ENCODE results near the gene GPR84.

The GPR84 gene

DNA sequence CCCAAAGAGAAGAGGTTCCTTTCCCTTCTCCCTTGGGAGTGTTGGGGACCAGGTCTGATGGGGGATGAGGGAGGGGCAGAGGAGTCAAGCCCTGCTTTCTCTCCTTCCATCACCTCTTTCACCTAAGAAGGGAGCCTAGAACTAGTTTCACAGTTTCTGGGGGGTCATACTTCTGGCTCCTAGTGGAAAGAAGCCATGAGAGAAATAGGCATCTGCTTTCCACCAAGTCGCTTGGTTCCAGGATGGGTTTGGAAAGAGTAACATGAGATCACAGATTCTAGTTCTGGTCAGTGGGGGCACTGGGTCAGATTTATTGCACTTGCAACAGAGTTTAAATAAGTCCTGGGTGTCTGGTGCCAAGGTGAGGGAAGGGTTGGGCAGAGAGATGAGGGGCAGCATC lies 30.7 kb upstream of the GPR84 start:
- H3K79me2 ChIP-seq (ENCODE audit: insufficient read depth, low read length), result no peaks in the 10 kb centered on the region
- H3K9me3 ChIP-seq (ENCODE audit: low read length), result no peaks in the 10 kb centered on the region
- H3F3A ChIP-seq (ENCODE audit: insufficient read depth, low read length), result no peaks in the 10 kb centered on the region
- no peak overlapping the region for H3K9ac ChIP-seq (ENCODE audit: low read length)
- no peaks in the 10 kb centered on the region for H3K27me3 ChIP-seq (ENCODE audit: insufficient read depth, low read length)
- H3K4me3 ChIP-seq (ENCODE audit: low read depth, low read length, poor library complexity, severe bottlenecking), result no peak overlapping the region
- no peak overlapping the region for H2AFZ ChIP-seq (ENCODE audit: low read length)
- H4K20me1 ChIP-seq (ENCODE audit: insufficient read depth, low read length), result no peaks in the 10 kb centered on the region
- peaks cover 4% of the 10 kb centered on the region for H3K4me1 ChIP-seq (ENCODE audit: insufficient read depth, low read length, severe bottlenecking)
- H3K36me3 ChIP-seq (ENCODE audit: insufficient read depth, low read length), result no peaks in the 10 kb centered on the region
- H3K9me2 ChIP-seq (ENCODE audit: low read depth, low read length), result no peaks in the 10 kb centered on the region
- no peak overlapping the region for H3K4me2 ChIP-seq (ENCODE audit: low read length)
- H3K27ac ChIP-seq (ENCODE audit: low read depth, low read length, poor library complexity, severe bottlenecking), result no peak overlapping the region
- TF ChIP-seq, protein P1, sequence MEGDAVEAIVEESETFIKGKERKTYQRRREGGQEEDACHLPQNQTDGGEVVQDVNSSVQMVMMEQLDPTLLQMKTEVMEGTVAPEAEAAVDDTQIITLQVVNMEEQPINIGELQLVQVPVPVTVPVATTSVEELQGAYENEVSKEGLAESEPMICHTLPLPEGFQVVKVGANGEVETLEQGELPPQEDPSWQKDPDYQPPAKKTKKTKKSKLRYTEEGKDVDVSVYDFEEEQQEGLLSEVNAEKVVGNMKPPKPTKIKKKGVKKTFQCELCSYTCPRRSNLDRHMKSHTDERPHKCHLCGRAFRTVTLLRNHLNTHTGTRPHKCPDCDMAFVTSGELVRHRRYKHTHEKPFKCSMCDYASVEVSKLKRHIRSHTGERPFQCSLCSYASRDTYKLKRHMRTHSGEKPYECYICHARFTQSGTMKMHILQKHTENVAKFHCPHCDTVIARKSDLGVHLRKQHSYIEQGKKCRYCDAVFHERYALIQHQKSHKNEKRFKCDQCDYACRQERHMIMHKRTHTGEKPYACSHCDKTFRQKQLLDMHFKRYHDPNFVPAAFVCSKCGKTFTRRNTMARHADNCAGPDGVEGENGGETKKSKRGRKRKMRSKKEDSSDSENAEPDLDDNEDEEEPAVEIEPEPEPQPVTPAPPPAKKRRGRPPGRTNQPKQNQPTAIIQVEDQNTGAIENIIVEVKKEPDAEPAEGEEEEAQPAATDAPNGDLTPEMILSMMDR (IDR thresholded peaks at IDR 0.05; ENCODE audit: low read length), result no peak
- TF ChIP-seq EZH2 (IDR thresholded peaks at IDR 0.05; ENCODE audit: borderline replicate concordance, low read length), result no peak

DNA sequence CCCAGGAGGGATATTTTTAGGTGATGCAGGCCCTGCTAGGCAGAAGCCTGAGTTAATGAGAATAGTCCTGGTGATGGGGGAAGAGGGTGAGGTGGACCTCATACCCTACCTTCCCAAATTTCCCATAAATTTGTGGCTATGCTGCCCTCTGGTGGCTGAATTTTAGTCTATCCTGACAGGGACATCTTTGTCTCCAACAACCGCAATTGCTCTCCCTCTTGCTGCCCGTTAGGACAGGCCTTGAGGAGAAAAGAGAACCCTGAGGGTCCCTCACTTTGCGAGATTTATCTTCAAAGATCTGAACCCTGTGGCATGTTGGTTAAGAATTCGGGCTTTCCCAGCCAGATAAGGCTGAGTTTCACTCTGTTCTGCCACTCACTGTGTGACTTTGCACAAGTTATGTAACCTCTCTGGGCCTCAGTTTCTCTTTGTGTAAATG lies 30.0 kb upstream of the GPR84 start:
- no peak overlapping the region for H3K4me2 ChIP-seq (ENCODE audit: low read length)

DNA sequence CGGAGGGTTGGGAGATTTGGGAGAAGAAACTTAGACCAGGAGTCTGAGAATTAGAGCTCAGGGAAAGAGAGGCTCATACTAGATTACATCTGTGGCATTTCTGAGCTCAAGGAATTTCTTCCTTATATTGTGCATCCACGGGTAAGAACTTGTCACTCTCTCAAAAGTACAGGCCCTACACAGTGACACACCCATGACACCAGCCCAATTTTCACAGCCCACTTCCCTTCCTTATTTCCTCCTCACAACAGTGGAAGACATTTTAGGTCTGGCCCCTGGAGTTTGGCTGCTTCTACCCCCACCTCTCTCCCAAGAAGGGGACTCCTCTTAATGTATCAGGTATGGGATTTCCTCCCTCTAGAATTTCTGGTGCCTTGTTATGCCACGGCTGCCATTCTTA lies 29.5 kb upstream of the GPR84 start:
- Histone ChIP-seq H3F3A (ENCODE audit: insufficient read depth, low read length) (no peaks in the 10 kb centered on the region), H4K20me1 (ENCODE audit: insufficient read depth, low read length) (no peaks in the 10 kb centered on the region), H3K79me2 (ENCODE audit: insufficient read depth, low read length) (no peaks in the 10 kb centered on the region), H3K9me3 (ENCODE audit: low read length) (no peaks in the 10 kb centered on the region), H3K27ac (ENCODE audit: low read depth, low read length, poor library complexity, severe bottlenecking) (no peak overlapping the region), H3K27me3 (ENCODE audit: insufficient read depth, low read length) (no peaks in the 10 kb centered on the region; the same call in 1 of the 2 replicates), H3K4me1 (ENCODE audit: insufficient read depth, low read length, severe bottlenecking) (peaks cover 4% of the 10 kb centered on the region), H2AFZ (ENCODE audit: low read length) (no peak overlapping the region), H3K36me3 (ENCODE audit: insufficient read depth, low read length) (no peaks in the 10 kb centered on the region), H3K4me2 (ENCODE audit: low read length) (no peak overlapping the region), H3K9ac (ENCODE audit: low read length) (no peak overlapping the region), H3K9me2 (ENCODE audit: low read depth, low read length) (no peaks in the 10 kb centered on the region), H3K4me3 (ENCODE audit: low read depth, low read length, poor library complexity, severe bottlenecking) (no peak overlapping the region)
- TF ChIP-seq, protein P1 (IDR thresholded peaks at IDR 0.05; ENCODE audit: low read length), result no peak
- TF ChIP-seq EZH2 (IDR thresholded peaks at IDR 0.05; ENCODE audit: borderline replicate concordance, low read length), result no peak

More for the DNA sequence above, 30.0 kb upstream of the GPR84 start:
- Histone ChIP-seq H3F3A (ENCODE audit: insufficient read depth, low read length) (no peaks in the 10 kb centered on the region), H3K9ac (ENCODE audit: low read length) (no peak overlapping the region), H3K27ac (ENCODE audit: low read depth, low read length, poor library complexity, severe bottlenecking) (no peak overlapping the region), H3K79me2 (ENCODE audit: insufficient read depth, low read length) (no peaks in the 10 kb centered on the region), H3K27me3 (ENCODE audit: insufficient read depth, low read length) (no peaks in the 10 kb centered on the region; the same call in 1 of the 2 replicates), H3K9me3 (ENCODE audit: low read length) (no peaks in the 10 kb centered on the region), H4K20me1 (ENCODE audit: insufficient read depth, low read length) (no peaks in the 10 kb centered on the region), H3K4me1 (ENCODE audit: insufficient read depth, low read length, severe bottlenecking) (peaks cover 4% of the 10 kb centered on the region), H3K36me3 (ENCODE audit: insufficient read depth, low read length) (no peaks in the 10 kb centered on the region), H2AFZ (ENCODE audit: low read length) (no peak overlapping the region), H3K4me3 (ENCODE audit: low read depth, low read length, poor library complexity, severe bottlenecking) (no peak overlapping the region), H3K9me2 (ENCODE audit: low read depth, low read length) (no peaks in the 10 kb centered on the region)
- TF ChIP-seq, protein P1 (IDR thresholded peaks at IDR 0.05; ENCODE audit: low read length), result peak; percentile 68
- no peak for TF ChIP-seq EZH2 (IDR thresholded peaks at IDR 0.05; ENCODE audit: borderline replicate concordance, low read length)

All from OCI-LY1 (cell line).